Measurements from ENCODE around the gene RAPGEF2. TPM values are rescaled to one million over a fixed set of nuclear protein-coding genes. Genes with fewer than 3 reads are reported as not detected.

Gene RAPGEF2
- total and polyA plus RNA-seq, 2 donors (not counting 3 experiments of a cell fraction or from before 2014, with no cell fraction given) = 28.7 to 55.2 TPM

DNA sequence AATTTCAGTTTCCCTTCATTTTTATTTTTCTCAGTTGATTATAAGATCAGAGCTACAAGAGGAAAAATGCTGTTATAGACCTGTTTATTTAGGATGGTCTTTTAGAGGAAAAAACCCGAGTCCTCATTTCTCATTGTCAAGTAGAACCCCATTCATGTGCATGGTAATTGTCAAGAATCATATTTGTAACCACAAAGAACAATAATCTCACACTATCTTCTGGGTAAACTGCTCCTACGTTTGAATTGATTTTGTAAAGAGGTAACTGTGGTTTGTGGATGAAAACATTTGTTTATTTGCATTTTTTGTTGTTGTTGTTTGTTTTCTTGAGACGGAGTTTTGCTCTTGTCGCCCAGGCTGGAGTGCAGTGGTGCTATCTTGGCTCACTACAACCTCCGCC is 23.8 kb downstream of the RAPGEF2 start:
- CTCF ChIA-PET = interaction anchor here (1.0 kb wide), 1 partner anchor 270 kb away, joined by 3 read pairs; no protein-coding TSS in a partner anchor
- TF ChIP-seq POLR2A (IDR thresholded peaks at IDR 0.05; ENCODE audit: low read depth, low read length) (no peak), FOS (IDR thresholded peaks at IDR 0.05; ENCODE audit: borderline replicate concordance, insufficient read depth, low read length) (no peak), MYC (IDR thresholded peaks at IDR 0.05; ENCODE audit: low read depth, low read length) (no peak), MAX (IDR thresholded peaks at IDR 0.05; ENCODE audit: insufficient read depth, insufficient read length) (no peak), JUN (IDR thresholded peaks at IDR 0.05; ENCODE audit: borderline replicate concordance, insufficient read depth, insufficient read length, low read depth) (no peak), EZH2 (IDR thresholded peaks at IDR 0.05; ENCODE audit: borderline replicate concordance, low read depth, low read length, severe bottlenecking) (no peak), POLR2AphosphoS5 (IDR thresholded peaks at IDR 0.05; ENCODE audit: insufficient read depth, low read depth, low read length) (no peak), GATA2 (IDR thresholded peaks at IDR 0.05; ENCODE audit: insufficient read depth, insufficient read length, low read depth, low read length) (no peak)
- TF ChIP-seq, protein P1, sequence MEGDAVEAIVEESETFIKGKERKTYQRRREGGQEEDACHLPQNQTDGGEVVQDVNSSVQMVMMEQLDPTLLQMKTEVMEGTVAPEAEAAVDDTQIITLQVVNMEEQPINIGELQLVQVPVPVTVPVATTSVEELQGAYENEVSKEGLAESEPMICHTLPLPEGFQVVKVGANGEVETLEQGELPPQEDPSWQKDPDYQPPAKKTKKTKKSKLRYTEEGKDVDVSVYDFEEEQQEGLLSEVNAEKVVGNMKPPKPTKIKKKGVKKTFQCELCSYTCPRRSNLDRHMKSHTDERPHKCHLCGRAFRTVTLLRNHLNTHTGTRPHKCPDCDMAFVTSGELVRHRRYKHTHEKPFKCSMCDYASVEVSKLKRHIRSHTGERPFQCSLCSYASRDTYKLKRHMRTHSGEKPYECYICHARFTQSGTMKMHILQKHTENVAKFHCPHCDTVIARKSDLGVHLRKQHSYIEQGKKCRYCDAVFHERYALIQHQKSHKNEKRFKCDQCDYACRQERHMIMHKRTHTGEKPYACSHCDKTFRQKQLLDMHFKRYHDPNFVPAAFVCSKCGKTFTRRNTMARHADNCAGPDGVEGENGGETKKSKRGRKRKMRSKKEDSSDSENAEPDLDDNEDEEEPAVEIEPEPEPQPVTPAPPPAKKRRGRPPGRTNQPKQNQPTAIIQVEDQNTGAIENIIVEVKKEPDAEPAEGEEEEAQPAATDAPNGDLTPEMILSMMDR (IDR thresholded peaks at IDR 0.05; ENCODE audit: extremely low read depth in 1 of 2, insufficient read depth in 1 of 2, low read depth in 1 of 2, low read length in 2 of 2) = no peak
- Histone ChIP-seq H3K4me1 (ENCODE audit: control insufficient read depth, extremely low read depth, insufficient read depth, low read length) (no peaks in the 10 kb centered on the region), H3K27ac (ENCODE audit: insufficient read depth, low read depth, low read length) (no peak overlapping the region), H3K9me1 (replicated peaks; ENCODE audit: control insufficient read depth, extremely low read depth, insufficient read depth, low read length) (no peaks in the 10 kb centered on the region), H3K4me3 (replicated peaks in 1 of 3; ENCODE audit: insufficient read depth in 1 of 3, low read depth in 1 of 3, low read length in 3 of 3) (no peak overlapping the region), H3K27me3 (ENCODE audit: control insufficient read depth in 2 of 2, insufficient read depth in 2 of 2, low read length in 2 of 2) (no peaks in the 10 kb centered on the region), H3K9me3 (replicated peaks; ENCODE audit: control insufficient read depth, insufficient read depth, low read length) (no peaks in the 10 kb centered on the region), H3K9ac (replicated peaks; ENCODE audit: extremely low read depth, insufficient read depth, low read length) (no peak overlapping the region), H3K4me2 (ENCODE audit: insufficient read depth, low read length) (no peak overlapping the region), H4K20me1 (replicated peaks; ENCODE audit: control insufficient read depth, extremely low read depth, insufficient read depth, low read length) (peaks cover 10% of the 10 kb centered on the region), H2AFZ (ENCODE audit: low read depth, low read length) (no peak overlapping the region), H3K36me3 (ENCODE audit: control insufficient read depth in 2 of 2, extremely low read depth in 1 of 2, insufficient read depth in 2 of 2, low read length in 2 of 2) (no peaks in the 10 kb centered on the region), H3K79me2 (ENCODE audit: control insufficient read depth, insufficient read depth, low read length) (peaks cover 76% of the 10 kb centered on the region)
- intact Hi-C loops (cut with micrococcal nuclease) = no loop called here
- FAIRE-seq = no peak
- DNase-seq (ENCODE audit: low read depth, low spot score) = no peak
- POLR2A ChIA-PET = no interaction called here
- no TSS peak for BruUV-seq (replicated peaks)
- dilution Hi-C loops (cut with MboI; ENCODE audit: extremely low pct_ligation_motif_present, low sequenced_read_pairs) = no loop called here
